Skin of body (tissue), 2 donors: ENCODE data around the gene SYNGR2. TPM values are rescaled to one million over a fixed set of nuclear protein-coding genes. Genes with fewer than 3 reads are reported as not detected.
"Not testable (repeated sequence)": the region's sequence is repeated elsewhere in the genome, so short reads cannot be mapped to it uniquely, and the experiment has no call there.

ENCODE experiments used
- DNase-seq: peaks from one replicate; lab custom pipeline; 2025; lab: John Stamatoyannopoulos, UW
- total RNA-seq: library from RNA; depleted of rRNA; stranded (reverse); fragments of >200 nt; gene quantifications from one replicate; pipeline ENCODE4 v1.2.3, GENCODE V29; 2014

Gene SYNGR2
- total RNA-seq, 1 donor from 2014 or later: 16.7 TPM

DNA sequence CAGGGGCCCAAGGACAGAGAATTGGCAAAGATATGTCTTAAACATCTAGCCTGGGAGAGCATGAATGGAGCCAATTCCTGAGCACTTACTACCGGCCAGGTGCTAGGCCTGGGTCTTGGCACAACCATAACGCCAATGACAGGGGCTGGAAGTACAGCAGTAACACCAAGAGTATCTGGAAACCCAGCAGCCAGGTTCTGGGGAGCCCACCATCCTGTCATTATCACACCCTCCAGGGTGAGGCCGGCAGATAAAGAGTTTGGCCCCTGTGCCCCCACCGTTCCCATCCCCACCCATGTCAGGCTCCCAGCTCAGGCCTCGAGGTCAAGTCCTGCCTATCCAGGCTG lies 38.3 kb upstream of the SYNGR2 start:
- no peak for DNase-seq

DNA sequence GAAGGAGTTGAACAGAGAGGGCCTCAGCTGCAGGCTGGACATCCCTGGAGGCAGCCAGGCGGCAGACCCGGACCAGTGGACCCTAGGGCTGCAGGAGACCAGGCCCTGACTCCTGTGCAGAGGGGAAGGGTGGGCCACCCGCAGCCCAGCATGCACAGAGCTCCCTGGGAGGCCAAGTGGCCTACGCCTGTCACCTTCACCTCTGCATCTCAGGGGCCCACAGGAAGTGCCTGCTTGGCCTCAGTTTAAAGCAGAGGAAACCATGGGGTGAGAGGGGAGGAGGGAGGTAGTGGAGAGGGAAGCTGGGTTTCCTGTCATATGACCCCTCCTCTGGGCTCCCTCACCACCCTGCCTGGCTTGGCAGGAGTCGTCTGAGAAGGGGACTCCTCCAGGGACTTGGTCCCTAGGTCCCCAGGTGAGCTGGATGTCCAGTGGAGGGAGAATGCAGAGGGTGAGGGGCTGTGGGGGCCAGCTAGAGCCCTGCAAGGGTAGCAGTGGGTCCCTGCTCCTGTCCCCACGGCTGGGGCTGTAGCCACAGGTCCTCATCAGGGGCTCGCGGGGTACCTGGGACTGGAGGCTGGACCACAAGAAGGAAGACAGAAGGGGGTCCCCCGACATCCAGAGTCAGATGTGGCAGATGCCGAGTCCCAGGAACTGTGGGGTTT lies 37.8 kb upstream of the SYNGR2 start, which contains the start of gene TMC8:
TSS of gene TMC8 (plus strand) at position 335 of the 665 bp plus-strand sequence. CDS start 818 bp downstream, outside the sequence.
- DNase-seq: no peak

- DNase-seq: no peak
These were observed 37.0 kb upstream of the SYNGR2 start for GRCh38 chr17:78131172-78132083.

GRCh38 chr17:78132084-78132676 lies 36.2 kb upstream of the SYNGR2 start:
- DNase-seq: no peak

GRCh38 chr17:78132767-78133178 lies 35.6 kb upstream of the SYNGR2 start:
- DNase-seq: no peak

- DNase-seq: no peak
These were observed 35.0 kb upstream of the SYNGR2 start for GRCh38 chr17:78133179-78133951.

GRCh38 chr17:78133971-78134898 lies 34.1 kb upstream of the SYNGR2 start:
- no peak for DNase-seq

- no peak for DNase-seq
These were observed 33.4 kb upstream of the SYNGR2 start for GRCh38 chr17:78134899-78135385.

DNA sequence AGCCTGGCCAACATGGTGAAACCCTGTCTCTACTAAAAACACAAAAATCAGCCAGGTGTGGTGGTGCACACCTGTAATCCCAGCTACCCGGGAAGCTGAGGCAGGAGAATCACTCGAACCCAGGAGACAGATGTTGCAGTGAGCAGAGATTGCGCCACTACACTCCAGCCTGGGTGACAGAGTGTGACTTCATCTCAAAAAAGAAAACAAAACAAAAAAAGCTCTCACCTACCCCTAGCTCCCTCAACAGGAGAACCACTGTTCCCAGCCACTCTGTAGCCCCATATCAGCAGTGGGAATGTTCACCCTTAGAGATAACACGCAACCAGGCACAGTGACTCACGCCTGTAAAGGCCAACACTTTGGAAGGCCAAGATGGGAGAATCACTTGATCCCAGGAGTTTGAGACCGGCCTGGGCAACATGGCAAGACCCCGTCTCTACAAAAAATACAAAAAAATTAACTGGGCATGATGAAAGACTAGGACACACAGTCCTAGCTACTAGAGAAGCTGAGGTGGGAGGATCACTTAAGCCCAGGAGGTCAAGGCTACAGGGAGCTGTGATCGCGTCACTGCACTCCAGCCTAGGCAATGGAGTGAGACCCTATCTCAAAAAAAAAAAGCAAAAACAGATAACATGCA lies 32.4 kb upstream of the SYNGR2 start:
- DNase-seq: no peak

DNA sequence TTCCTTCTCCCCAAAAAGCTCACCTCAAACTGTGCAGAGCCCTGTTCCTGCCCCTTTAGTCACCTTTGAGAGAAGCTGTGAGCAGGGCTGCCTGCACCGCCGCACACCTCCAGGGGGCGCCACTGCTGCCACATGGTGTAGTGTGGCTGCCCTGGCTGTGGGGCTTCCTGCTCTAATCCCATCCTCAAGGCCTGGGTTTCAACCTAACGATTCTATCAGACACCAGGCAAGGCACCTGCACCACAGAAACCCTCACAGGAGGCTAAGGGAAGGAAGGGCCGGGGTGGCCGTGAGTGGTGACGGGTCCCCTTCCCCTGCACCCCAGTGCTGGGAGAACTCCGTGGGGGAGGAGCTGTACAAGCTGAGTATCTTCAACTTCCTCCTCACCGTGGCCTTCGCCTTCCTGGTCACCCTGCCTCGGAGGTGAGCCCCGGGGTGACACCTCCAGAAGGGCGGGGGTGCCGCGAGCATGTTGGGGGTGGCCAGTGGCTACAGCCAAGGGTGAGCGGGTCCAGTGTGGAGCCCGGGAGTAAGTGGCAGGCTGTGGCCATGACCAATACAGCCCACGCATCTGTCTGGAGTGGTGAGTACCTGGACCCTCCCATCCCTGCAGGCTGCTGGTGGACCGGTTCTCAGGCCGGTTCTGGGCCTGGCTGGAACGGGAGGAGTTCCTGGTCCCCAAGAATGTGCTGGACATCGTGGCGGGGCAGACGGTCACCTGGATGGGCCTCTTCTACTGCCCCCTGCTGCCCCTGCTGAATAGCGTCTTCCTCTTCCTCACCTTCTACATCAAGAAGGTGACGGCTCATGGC lies 30.8 kb upstream of the SYNGR2 start:
- DNase-seq: no peak

- no peak for DNase-seq
These were observed 29.9 kb upstream of the SYNGR2 start for GRCh38 chr17:78138204-78139060.

GRCh38 chr17:78139861-78140168 lies 28.6 kb upstream of the SYNGR2 start:
- DNase-seq: not testable (repeated sequence)

DNA sequence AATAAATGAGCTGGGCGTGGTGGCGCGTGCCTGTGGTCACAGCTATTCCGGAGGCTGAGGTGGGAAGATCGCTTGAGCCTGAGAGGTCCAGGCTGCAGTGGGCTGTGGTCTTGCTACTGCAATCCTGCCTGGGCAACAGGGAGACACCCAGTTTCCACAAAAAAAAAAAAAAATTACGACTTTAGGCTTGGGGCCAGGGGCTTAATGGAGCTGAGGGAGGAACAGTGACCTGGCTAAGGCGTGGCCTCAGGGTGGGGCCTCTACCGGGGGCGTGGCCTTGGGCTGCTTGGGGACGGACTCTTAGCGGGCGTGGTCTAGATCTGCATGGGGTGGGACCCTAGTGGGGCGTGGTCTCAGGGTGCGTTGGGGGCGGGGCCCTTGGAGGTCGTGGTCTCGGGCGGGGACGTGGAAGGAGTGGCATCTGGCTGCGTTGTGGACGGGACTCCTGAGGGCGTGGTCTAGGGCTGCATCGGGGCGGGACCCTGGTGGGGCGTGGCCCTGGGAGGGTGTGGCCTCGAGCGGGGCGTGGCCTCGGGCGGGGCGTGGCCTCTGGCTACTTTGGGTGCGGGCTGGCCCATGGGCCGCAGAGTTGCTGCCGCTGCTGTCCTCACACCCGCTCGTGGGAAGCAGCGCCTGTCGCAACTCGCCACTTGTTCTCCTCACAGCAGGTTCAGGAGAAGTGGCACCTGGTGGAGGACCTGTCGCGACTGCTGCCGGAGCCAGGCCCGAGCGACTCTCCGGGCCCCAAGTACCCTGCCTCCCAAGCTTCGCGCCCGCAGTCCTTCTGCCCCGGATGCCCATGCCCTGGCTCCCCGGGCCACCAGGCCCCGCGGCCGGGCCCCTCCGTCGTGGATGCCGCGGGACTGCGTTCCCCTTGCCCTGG lies 28.0 kb upstream of the SYNGR2 start:
- DNase-seq: peak; percentile 18

DNA sequence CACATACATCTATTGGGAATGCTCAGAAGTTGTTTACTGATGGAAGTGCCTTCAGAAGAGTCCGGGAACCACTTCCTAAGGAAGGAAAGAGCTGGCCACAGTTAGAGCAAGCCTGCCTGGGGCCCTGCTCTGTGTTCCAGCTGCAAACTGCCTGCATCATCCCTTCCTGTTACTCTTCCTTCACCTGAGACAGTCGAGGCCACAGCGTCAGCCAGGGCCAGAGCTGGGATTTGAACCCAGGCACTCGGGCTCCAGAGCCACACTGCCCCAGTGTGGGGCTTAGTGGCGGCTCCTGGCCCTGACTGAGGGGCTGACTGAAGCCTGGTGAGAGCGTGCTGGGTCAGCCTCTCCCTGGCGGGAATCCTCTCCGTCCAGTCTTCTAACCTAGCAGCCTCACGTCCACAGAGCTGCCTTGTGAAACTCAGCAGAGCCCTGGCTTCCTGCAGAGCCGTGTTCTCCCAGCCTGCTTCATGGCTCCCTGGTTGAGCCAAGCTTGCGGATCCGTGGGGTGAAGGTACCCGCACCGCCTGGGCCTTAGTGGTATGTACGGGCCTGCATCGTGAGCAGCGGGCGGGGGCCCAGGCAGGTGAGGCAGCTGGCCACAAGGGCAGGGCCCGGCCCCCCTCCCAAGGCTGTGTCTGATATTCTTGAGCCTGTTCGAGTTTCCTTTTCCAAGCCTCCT lies 26.8 kb upstream of the SYNGR2 start:
- DNase-seq: no peak

- no peak for DNase-seq
These were observed 26.1 kb upstream of the SYNGR2 start for GRCh38 chr17:78142119-78142861.
